Keratinocyte (primary cell): ENCODE data around the gene PRL. TPM values are rescaled to one million over a fixed set of nuclear protein-coding genes. Genes with fewer than 3 reads are reported as not detected.

ENCODE experiments used
- DNase-seq: peaks from one replicate; pipeline ENCODE4 v3.0.0-alpha.2; 2011; ENCODE audit warnings: low read depth, missing footprints, low spot score
- FAIRE-seq: peaks from 2 replicates; lab custom pipeline; 2011; peaks lifted over from hg19 to GRCh38; lab: Jason Lieb, UNC
- H2AFZ ChIP-seq: 2 replicates; pipeline ENCODE4 v1.6.0; 2012; ENCODE audit warnings: low read length, control low read depth, inconsistent platforms; ENCODE audit not compliant: control insufficient read depth
- H3K27ac ChIP-seq: 2 replicates; pipeline ENCODE4 v1.5.1; 2011; ENCODE audit warnings: low read length; ENCODE audit not compliant: control insufficient read depth, insufficient read depth
- H3K27me3 ChIP-seq: 3 replicates; pipeline ENCODE4 v1.6.0; 2011; ENCODE audit warnings: low read length; ENCODE audit not compliant: control insufficient read depth, insufficient read depth; ENCODE audit errors: extremely low read depth
- H3K36me3 ChIP-seq, 2 experiments: 2 replicates in 1 of 2; 3 replicates in 1 of 2; pipeline ENCODE4 v1.5.1; 2011; ENCODE audit warnings: low read length in 2 of 2, mild to moderate bottlenecking in 1 of 2; ENCODE audit not compliant: control insufficient read depth in 2 of 2, insufficient read depth in 2 of 2; ENCODE audit errors: extremely low read depth in 1 of 2
- H3K4me1 ChIP-seq: 3 replicates; pipeline ENCODE4 v1.5.1; 2011; ENCODE audit warnings: low read length; ENCODE audit not compliant: control insufficient read depth, insufficient read depth; ENCODE audit errors: extremely low read depth
- H3K4me2 ChIP-seq: 3 replicates; pipeline ENCODE4 v1.6.0; 2011; ENCODE audit warnings: low read depth, low read length; ENCODE audit not compliant: control insufficient read depth, insufficient read depth; ENCODE audit errors: extremely low read depth
- H3K4me3 ChIP-seq, 3 experiments: fragments of 200-600 bp in 1 of 3; sonication (generic) in 1 of 3; 2 replicates in 2 of 3; 3 replicates in 1 of 3; pipeline ENCODE4 v1.5.1; 2011 to 2016; ENCODE audit warnings: low read length in 3 of 3, mild to moderate bottlenecking in 3 of 3, control low read depth in 2 of 3, inconsistent platforms in 1 of 3, low read depth in 1 of 3, mixed read lengths in 1 of 3, mixed run types in 1 of 3, moderate library complexity in 1 of 3; ENCODE audit not compliant: control insufficient read depth in 2 of 3, insufficient read depth in 2 of 3; ENCODE audit errors: extremely low read depth in 1 of 3
- H3K79me2 ChIP-seq: 2 replicates; pipeline ENCODE4 v1.6.0; 2012; ENCODE audit warnings: low read length; ENCODE audit not compliant: control insufficient read depth, insufficient read depth
- H3K9ac ChIP-seq: 3 replicates; pipeline ENCODE4 v1.6.0; 2011; ENCODE audit warnings: low read length; ENCODE audit not compliant: control insufficient read depth, insufficient read depth; ENCODE audit errors: extremely low read depth
- H3K9me1 ChIP-seq: 3 replicates; pipeline ENCODE4 v1.6.0; 2011; ENCODE audit warnings: low read length; ENCODE audit not compliant: control insufficient read depth, insufficient read depth; ENCODE audit errors: extremely low read depth
- H3K9me3 ChIP-seq: 2 replicates; pipeline ENCODE4 v1.5.1; 2012; ENCODE audit warnings: low read depth, low read length; ENCODE audit not compliant: control insufficient read depth
- H4K20me1 ChIP-seq: 3 replicates; pipeline ENCODE4 v1.6.0; 2011; ENCODE audit warnings: low read length; ENCODE audit not compliant: control insufficient read depth, insufficient read depth; ENCODE audit errors: extremely low read depth
- CTCF ChIP-seq, 3 experiments: IDR thresholded peaks in 1 of 3; conservative IDR thresholded peaks in 1 of 3; optimal IDR thresholded peaks in 1 of 3; 2 replicates in 2 of 3; 3 replicates in 1 of 3; pipeline versions ENCODE3 to v1.5.1; 2011; ENCODE audit warnings: low read length in 3 of 3, mild to moderate bottlenecking in 3 of 3, moderate library complexity in 2 of 3, control low read depth in 1 of 3, inconsistent platforms in 1 of 3; ENCODE audit not compliant: insufficient read depth in 2 of 3; ENCODE audit errors: extremely low read depth in 1 of 3
- EZH2 ChIP-seq: IDR thresholded peaks from one replicate; pipeline ENCODE4 v1.6.1; 2012; ENCODE audit warnings: inconsistent platforms, mild to moderate bottlenecking, low read length, moderate library complexity
- dilution Hi-C: fragments of 300-500 bp; cut with MboI; formaldehyde crosslinking; loops from one replicate; pipeline ENCODE4 v1.7.0; 2020; ENCODE audit warnings: low sequenced_read_pairs; ENCODE audit not compliant: extremely low pct_ligation_motif_present
- polyA plus RNA-seq, 5 experiments: library from polyadenylated mRNA; depleted of rRNA in 3 of 5; stranded (reverse) in 3 of 5; stranded (forward) in 1 of 5; unstranded in 1 of 5; fragments of >200 nt; gene quantifications; 1 replicate in 1 of 5; 2 replicates in 3 of 5; 3 replicates in 1 of 5; pipeline versions ENCODE4 v1.2.1 to v1.2.3, GENCODE V29; 2011 to 2012; ENCODE audit warnings: missing spikeins in 2 of 5, low read depth in 1 of 5, low replicate concordance in 1 of 5

Gene PRL
- polyA plus RNA-seq, 1 donor (not counting 4 experiments of a cell fraction or from before 2014, with no cell fraction given): not detected

- H3K9ac ChIP-seq: no peak overlapping the region
- H3K27ac ChIP-seq: no peak overlapping the region
- no peaks in the 10 kb centered on the region for H3K79me2 ChIP-seq
- H3K4me1 ChIP-seq: no peaks in the 10 kb centered on the region
- FAIRE-seq (no peak), DNase-seq (no peak)
- TF ChIP-seq EZH2 (no peak), CTCF (optimal IDR thresholded peaks at IDR 0.05 in 1 of 3, IDR thresholded peaks at IDR 0.05 in 1 of 3, conservative IDR thresholded peaks at IDR 0.05 in 1 of 3; ENCODE audit: extremely low read depth in 1 of 3, insufficient read depth in 2 of 3, low read length in 3 of 3) (no peak)
- no peaks in the 10 kb centered on the region for H3K9me3 ChIP-seq
- H3K36me3 ChIP-seq: no peaks in the 10 kb centered on the region
- no peaks in the 10 kb centered on the region for H3K27me3 ChIP-seq
- no peaks in the 10 kb centered on the region for H3K9me1 ChIP-seq
- dilution Hi-C loops: no loop called here
- H2AFZ ChIP-seq: no peak overlapping the region
- no peaks in the 10 kb centered on the region for H4K20me1 ChIP-seq
- no peak overlapping the region for H3K4me2 ChIP-seq
- H3K4me3 ChIP-seq: no peak overlapping the region
These were observed 28.6 kb upstream of the PRL start for GRCh38 chr6:22325481-22325880.

GRCh38 chr6:22323848-22324247, 27.0 kb upstream of the PRL start:
- FAIRE-seq: no peak
- DNase-seq: no peak
- H3K27ac ChIP-seq: no peak overlapping the region

More at GRCh38 chr6:22323848-22324247, 27.0 kb upstream of the PRL start:
- Histone ChIP-seq H3K36me3 (no peaks in the 10 kb centered on the region), H3K4me1 (no peaks in the 10 kb centered on the region), H3K4me2 (no peak overlapping the region), H3K9me1 (no peaks in the 10 kb centered on the region), H3K79me2 (no peaks in the 10 kb centered on the region), H3K9me3 (no peaks in the 10 kb centered on the region), H3K27me3 (no peaks in the 10 kb centered on the region), H3K4me3 (no peak overlapping the region), H2AFZ (no peak overlapping the region), H3K9ac (no peak overlapping the region), H4K20me1 (no peaks in the 10 kb centered on the region)
- dilution Hi-C loops: no loop called here
- no peak for TF ChIP-seq CTCF (optimal IDR thresholded peaks at IDR 0.05 in 1 of 3, IDR thresholded peaks at IDR 0.05 in 1 of 3, conservative IDR thresholded peaks at IDR 0.05 in 1 of 3; ENCODE audit: extremely low read depth in 1 of 3, insufficient read depth in 2 of 3, low read length in 3 of 3)
- no peak for TF ChIP-seq EZH2
